Measurements from ENCODE around the gene COL17A1.

Gene COL17A1

DNA sequence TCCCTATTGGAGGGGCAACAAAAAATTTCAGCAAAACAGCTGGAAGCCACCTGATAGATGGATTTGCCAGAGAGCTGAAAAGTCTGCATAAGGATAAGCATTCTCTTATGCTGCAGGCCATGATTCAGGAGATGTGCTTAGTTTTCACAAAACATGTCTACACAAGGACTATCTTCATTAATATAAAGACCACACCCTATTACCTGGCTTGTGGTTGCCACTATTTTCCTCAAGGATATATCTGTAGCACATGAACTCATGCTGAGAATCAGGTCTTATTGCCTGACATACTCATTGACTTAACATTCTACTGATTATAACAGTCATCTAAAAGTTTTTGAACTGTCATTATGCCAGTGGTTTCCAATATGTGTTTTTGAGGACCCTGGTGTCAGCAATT lies 7.1 kb upstream of the COL17A1 start:
- no peak for DNase-seq

DNA sequence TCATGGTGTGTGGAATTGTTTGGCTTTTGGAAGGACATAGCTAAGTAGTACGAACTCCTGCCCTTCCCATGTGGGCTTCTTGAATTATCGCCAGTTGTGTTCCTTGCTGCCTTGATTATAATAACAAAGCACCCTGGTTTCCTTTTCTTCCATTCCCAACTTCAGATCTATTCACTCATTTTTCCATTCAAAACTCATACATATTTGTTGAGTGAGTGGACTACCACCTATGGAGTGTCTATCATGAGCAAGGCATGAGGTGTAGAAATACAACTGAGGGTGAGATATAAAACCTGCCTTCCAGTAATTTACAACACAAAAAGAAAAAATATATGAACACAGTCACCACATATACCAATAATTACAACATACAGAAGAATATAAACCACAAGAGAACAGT lies 4.9 kb upstream of the COL17A1 start:
- no peak for DNase-seq

DNA sequence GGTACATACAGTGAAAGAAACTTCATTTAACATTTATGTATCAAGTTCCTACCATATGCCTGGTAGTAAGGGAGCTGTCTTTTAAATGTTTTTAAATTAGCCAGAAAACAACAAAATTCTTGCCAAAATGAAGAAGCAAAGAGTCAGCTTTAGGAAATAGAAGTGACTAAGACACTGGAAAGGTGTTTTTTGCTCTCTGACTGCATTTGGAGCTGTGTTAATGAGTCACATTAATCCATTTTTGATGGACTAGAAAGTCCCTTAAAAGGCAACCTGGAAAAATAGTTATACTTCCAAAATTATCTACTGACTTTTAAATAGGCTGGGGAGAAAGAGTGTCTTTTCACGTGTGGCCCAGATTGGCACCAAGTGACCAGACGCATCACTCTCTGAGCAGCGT lies 3.9 kb upstream of the COL17A1 start:
- no peak for DNase-seq

DNA sequence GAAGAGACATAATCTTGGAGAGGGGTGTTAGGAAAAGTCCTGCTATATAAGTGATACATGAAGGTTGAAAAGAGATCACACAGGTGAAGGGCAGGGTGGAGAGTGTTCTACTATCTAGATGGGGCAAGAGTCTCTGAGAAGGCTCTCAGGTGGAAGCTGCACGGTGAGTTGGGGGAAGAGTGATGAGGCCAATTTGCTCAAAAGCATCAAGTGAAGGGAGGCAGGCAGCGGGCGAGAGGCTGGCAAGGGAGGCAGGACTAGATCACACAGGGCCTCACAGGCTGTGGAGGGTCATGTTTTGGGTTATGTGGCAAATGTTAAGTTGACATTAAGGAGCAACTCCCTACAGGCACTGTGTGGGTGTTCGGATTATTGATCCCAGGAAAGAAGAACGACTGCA lies 2.6 kb upstream of the COL17A1 start:
- DNase-seq = no peak

GRCh38 chr10:104084482-104085142 lies 1.1 kb downstream of the COL17A1 start:
- no peak for DNase-seq

DNA sequence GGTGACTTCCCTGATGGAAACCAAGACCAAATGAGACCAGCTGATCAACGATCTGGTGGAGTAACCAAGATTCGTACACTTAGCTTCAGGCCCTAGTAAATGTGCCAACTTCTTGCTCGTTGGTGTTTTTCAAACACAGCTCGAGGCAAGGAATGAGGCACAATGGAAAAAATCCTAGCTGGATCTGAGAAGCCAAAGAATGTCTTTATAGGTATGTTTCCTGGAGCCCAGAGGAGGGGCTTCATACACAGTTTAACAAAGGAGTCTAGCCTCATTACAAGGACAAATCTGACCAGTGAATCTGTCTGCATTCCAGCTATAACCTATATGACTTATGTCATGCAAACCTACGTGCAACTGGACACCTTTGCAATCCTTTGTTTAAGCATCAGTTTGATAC lies 3.7 kb downstream of the COL17A1 start:
- no peak for DNase-seq

DNA sequence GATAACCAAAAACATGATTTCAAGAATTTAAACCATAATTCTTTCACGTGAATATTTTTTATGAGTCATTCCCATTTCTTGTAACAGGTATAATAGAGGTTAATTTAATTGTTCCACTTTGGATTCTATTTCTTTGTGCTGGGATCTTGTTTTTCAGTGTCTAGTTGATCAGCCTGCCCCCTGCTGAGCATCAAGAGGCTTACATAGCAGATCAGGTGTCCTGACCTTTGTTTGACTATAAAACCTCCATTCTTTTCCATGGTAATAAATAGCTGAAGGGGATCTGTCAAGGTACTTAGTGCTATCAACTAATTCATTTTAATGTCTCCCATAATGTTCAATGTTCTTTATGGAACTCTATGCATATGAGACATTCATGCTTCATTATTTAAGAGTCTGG lies 4.9 kb downstream of the COL17A1 start:
- no peak for DNase-seq

DNA sequence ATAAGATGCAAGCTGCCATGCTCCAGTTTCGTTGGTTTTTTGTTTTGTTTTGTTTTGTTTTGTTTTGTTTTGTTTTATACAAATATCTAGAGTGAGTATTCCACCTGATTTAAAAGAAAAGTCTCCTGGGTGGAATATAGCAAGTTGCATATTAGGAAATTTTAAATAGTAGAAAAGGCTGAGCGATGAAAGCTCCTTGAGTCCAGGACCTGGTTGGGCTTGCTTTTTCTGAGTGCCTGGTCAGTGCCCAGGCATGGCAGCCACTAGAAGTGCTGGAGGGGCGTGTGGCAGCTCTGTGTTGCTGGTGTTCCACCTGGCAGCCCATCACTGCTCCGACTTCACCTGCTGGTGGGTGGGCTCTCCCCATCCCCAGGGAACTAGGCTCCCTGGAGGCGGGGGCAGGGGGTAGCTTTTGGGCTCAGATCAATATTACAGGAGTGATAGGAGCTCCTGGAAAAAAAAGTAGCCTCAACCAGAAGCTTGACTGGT lies 8.0 kb downstream of the COL17A1 start:
- DNase-seq = no peak

DNA sequence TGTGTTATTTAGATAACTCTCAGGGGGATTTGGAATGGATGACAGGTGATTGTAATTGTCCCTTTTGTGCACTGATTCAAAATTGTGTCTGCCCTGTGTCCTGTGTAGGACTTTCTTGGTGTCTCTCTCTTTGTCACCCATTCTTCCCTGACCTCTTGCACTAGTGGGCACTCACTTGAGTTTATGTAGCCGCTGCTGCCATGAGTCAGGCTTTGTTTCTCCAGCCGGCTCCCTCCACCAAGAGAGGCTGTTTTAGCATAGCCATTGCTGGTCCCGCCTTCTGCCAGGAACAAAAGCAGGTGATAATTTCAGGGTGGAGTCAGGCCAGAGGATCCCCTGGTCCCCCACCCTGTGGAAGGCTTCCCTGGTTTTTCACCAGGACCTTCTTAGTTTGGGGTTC lies 8.4 kb downstream of the COL17A1 start:
- no peak for DNase-seq

- DNase-seq = peak; percentile 67
Observed at GRCh38 chr10:104076743-104077160, 8.9 kb downstream of the COL17A1 start.

- no peak for DNase-seq
Observed at GRCh38 chr10:104074505-104074904, 11.2 kb downstream of the COL17A1 start.

GRCh38 chr10:104072786-104073185 lies 12.9 kb downstream of the COL17A1 start:
- DNase-seq = no peak

GRCh38 chr10:104069613-104070012 lies 16.1 kb downstream of the COL17A1 start:
- DNase-seq = no peak

DNA sequence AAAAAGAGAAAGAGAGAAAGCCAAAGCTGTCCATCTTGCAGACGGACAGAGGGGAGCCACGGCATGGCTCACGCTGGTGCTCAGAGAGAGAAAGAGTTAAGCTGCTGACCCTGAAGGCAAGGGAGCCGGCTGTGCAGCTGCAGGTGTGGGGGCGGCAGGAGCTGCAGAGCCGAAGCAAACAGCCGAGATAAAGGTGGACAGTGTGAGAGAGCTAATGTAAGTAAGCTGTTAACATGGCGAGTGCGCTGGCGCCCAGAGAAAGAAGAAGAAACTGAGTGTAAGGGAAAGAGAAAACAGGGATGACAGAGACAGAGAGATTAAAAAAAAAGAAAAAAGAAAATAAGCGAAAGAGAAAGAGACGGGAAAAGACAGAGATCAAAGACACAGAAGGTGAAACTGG lies 18.2 kb downstream of the COL17A1 start:
- DNase-seq = no peak

DNA sequence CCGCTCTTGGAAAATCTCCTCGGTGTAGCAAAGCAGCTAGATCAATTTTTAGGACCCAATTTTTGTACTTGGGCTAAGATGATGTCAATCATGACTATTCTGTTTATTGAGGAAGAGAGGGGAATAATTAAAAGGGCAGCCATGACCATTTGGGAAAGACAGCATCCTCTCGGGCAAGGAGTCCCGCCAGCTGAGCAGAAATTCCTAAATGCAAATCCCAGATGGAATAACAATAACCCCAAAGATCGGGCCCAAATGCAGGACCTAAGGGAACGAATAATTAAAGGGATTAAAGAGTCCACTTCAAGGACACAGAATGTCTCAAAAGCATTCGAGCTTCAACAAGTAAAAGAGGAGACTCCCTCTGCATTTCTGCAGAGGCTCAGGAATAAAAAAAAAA lies 18.7 kb downstream of the COL17A1 start:
- no peak for DNase-seq

- DNase-seq = no peak
Observed at GRCh38 chr10:104065748-104066147, 19.9 kb downstream of the COL17A1 start.

DNA sequence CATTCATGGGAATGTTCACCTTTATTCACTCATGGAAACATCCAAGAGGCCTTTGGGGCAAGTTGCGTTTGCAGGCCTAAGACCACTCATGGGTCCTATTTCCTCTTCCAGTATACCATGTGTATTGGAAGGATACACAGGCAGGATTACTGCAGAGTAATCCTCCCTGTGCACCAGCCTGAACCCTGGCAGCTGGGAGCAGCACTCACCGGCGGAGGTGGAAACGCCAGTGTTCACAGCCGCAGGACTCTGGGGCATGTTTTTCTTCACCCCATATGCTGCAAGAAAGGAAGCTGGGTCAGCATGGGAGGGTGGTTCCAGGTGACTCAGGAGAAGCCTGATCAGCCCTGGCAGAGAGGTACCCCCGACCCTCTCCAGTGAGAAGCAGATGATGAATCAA lies 24.5 kb downstream of the COL17A1 start:
- no peak for DNase-seq

- peak; percentile 7 for DNase-seq
Observed at GRCh38 chr10:104059364-104059763, 26.3 kb downstream of the COL17A1 start.

- DNase-seq = no peak
Observed at GRCh38 chr10:104057717-104058116, 28.0 kb downstream of the COL17A1 start.

- no peak for DNase-seq
Observed at GRCh38 chr10:104056619-104057273, 28.9 kb downstream of the COL17A1 start.

- no peak for DNase-seq
Observed at GRCh38 chr10:104054430-104054829, 31.2 kb downstream of the COL17A1 start.

DNA sequence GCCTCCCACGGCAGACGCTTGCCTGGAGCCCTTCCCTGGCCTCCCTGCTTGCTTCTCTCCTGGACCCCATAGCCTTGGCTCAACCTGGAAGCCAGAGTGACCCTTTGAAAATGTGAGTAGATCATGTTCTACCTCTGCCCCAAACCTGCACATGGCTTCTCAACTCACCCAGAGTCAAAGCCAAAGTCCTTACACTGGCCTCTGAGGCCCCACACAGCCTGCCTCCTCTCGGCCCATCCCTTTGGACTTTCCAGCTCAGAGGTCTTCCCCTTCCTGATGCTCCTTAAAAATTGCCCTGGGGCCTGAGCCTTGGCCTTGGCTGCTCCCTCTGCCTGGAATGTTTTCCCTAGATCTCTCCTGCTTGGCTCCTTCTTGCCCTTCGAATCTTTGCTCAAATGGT lies 32.5 kb downstream of the COL17A1 start:
- no peak for DNase-seq

GRCh38 chr10:104052431-104052830 lies 33.2 kb downstream of the COL17A1 start:
- no peak for DNase-seq

- no peak for DNase-seq
Observed at GRCh38 chr10:104049504-104050250, 36.0 kb downstream of the COL17A1 start.

Measured in NCI-H1048 (cell line).